GM13977 (cell line): ENCODE results near the gene C2CD5.
A peak's percentile ranks its signal among the peaks of the same experiment; 100 is the strongest.

Source experiments
- DNase-seq: peaks from one replicate; pipeline ENCODE4 v3.0.0; 2012; ENCODE audit warnings: low spot score
- CTCF ChIP-seq: IDR thresholded peaks from 2 replicates; pipeline ENCODE4 v1.5.1; 2012; ENCODE audit warnings: mild to moderate bottlenecking, control low read depth; ENCODE audit not compliant: insufficient read depth; ENCODE audit errors: extremely low read depth, missing control alignments
- in situ Hi-C: fragments of 300-500 bp; cut with MboI; formaldehyde crosslinking; loops from one replicate; pipeline ENCODE4 v1.12.0; 2022; ENCODE audit warnings: low sequenced_read_pairs, low pct_unique_long_range_greater_than_20kb, mixed read lengths, inconsistent platforms; ENCODE audit not compliant: unreplicated experiment

The C2CD5 gene

GRCh38 chr12:22480016-22480415 is 64.3 kb downstream of the C2CD5 start:
- in situ Hi-C loops, result no loop called here
- no peak for DNase-seq
- TF ChIP-seq CTCF, result no peak

GRCh38 chr12:22477894-22478287 is 66.5 kb downstream of the C2CD5 start:
- TF ChIP-seq CTCF, result no peak
- in situ Hi-C loops, result no loop called here
- peak; percentile 4 for DNase-seq

- in situ Hi-C loops, result no loop called here
- no peak for DNase-seq
- TF ChIP-seq CTCF, result no peak
Observed at GRCh38 chr12:22477166-22477893, 67.0 kb downstream of the C2CD5 start.

- DNase-seq, result no peak
- no peak for TF ChIP-seq CTCF
- in situ Hi-C loops, result no loop called here
Observed at GRCh38 chr12:22476133-22476532, 68.2 kb downstream of the C2CD5 start.

- in situ Hi-C loops, result loop anchor here (25.0 kb wide), 2 partner anchors 388 to 988 kb away; no protein-coding TSS in a partner anchor
- DNase-seq, result no peak
- no peak for TF ChIP-seq CTCF
Observed at GRCh38 chr12:22474970-22475720, 69.2 kb downstream of the C2CD5 start.

GRCh38 chr12:22473212-22473611 is 71.1 kb downstream of the C2CD5 start:
- no peak for DNase-seq
- in situ Hi-C loops, result loop anchor here (25.0 kb wide), 2 partner anchors 386 to 986 kb away; no protein-coding TSS in a partner anchor
- no peak for TF ChIP-seq CTCF
